ENCODE results near the gene PIK3R3.

GRCh38 chr1:46158312-46159281, 26.2 kb upstream of the PIK3R3 start:
- TF ChIP-seq CTCF (IDR thresholded peaks at IDR 0.05; ENCODE audit: low read length), result no peak
- TF ChIP-seq EZH2 (IDR thresholded peaks at IDR 0.05; ENCODE audit: borderline replicate concordance, low read length), result no peak

Measured in OCI-LY1 (cell line).